ENCODE results near the gene LDB2.

GRCh38 chr4:16636912-16637630, 261.4 kb downstream of the LDB2 start:
- TF ChIP-seq EZH2 (IDR thresholded peaks at IDR 0.05; ENCODE audit: borderline replicate concordance, low read length) = no peak
- TF ChIP-seq, protein P1, sequence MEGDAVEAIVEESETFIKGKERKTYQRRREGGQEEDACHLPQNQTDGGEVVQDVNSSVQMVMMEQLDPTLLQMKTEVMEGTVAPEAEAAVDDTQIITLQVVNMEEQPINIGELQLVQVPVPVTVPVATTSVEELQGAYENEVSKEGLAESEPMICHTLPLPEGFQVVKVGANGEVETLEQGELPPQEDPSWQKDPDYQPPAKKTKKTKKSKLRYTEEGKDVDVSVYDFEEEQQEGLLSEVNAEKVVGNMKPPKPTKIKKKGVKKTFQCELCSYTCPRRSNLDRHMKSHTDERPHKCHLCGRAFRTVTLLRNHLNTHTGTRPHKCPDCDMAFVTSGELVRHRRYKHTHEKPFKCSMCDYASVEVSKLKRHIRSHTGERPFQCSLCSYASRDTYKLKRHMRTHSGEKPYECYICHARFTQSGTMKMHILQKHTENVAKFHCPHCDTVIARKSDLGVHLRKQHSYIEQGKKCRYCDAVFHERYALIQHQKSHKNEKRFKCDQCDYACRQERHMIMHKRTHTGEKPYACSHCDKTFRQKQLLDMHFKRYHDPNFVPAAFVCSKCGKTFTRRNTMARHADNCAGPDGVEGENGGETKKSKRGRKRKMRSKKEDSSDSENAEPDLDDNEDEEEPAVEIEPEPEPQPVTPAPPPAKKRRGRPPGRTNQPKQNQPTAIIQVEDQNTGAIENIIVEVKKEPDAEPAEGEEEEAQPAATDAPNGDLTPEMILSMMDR (IDR thresholded peaks at IDR 0.05; ENCODE audit: low read length) = no peak

Measured in OCI-LY1 (cell line).